ENCODE measurements around the gene HOXA6. TPM values are rescaled to one million over a fixed set of nuclear protein-coding genes. Genes with fewer than 3 reads are reported as not detected.

HOXA6 gene
- total RNA-seq, 1 experiment from 2014 or later = 3.3 TPM

- CTCF ChIA-PET = interaction anchor here (0.5 to 2.7 kb wide), 4 partner anchors 14 to 460 kb away, joined by 3 to 9 read pairs (median 3); no protein-coding TSS in a partner anchor
- H3K27me3 ChIP-seq (ENCODE audit: control insufficient read depth, insufficient read depth, low read length) = no peaks in the 10 kb centered on the region
- in situ Hi-C loops (cut with HindIII; ENCODE audit: low pct_unique_long_range_greater_than_20kb, low sequenced_read_pairs) (loop anchor here (5.0 kb wide), 1 partner anchor 285 kb away; no protein-coding TSS in a partner anchor), intact Hi-C loops (cut with micrococcal nuclease; ENCODE audit: unreplicated experiment) (no loop called here)
- peak overlapping the region; percentile 58 to 87 for H3K4me3 ChIP-seq (ENCODE audit: low read depth in 2 of 2, low read length in 2 of 2)
- H3K4me1 ChIP-seq (ENCODE audit: control insufficient read depth, insufficient read depth, low read length) = peaks cover 25% of the 10 kb centered on the region
- BruUV-seq (replicated peaks) = no TSS peak
- no peak for TF ChIP-seq POLR2AphosphoS5 (IDR thresholded peaks at IDR 0.05; ENCODE audit: low read depth, low read length)
- TF ChIP-seq, protein P1, sequence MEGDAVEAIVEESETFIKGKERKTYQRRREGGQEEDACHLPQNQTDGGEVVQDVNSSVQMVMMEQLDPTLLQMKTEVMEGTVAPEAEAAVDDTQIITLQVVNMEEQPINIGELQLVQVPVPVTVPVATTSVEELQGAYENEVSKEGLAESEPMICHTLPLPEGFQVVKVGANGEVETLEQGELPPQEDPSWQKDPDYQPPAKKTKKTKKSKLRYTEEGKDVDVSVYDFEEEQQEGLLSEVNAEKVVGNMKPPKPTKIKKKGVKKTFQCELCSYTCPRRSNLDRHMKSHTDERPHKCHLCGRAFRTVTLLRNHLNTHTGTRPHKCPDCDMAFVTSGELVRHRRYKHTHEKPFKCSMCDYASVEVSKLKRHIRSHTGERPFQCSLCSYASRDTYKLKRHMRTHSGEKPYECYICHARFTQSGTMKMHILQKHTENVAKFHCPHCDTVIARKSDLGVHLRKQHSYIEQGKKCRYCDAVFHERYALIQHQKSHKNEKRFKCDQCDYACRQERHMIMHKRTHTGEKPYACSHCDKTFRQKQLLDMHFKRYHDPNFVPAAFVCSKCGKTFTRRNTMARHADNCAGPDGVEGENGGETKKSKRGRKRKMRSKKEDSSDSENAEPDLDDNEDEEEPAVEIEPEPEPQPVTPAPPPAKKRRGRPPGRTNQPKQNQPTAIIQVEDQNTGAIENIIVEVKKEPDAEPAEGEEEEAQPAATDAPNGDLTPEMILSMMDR (IDR thresholded peaks at IDR 0.05) = peak; percentile 55
- peak overlapping the region; percentile 84 for H3K27ac ChIP-seq (ENCODE audit: low read length)
- POLR2A ChIA-PET = no interaction called here
- H3K36me3 ChIP-seq (ENCODE audit: control insufficient read depth, insufficient read depth, low read length) = no peaks in the 10 kb centered on the region
- ATAC-seq = peak; percentile 57
- DNase-seq (ENCODE audit: low read depth, low spot score) = no peak
- H3K9me3 ChIP-seq (ENCODE audit: control insufficient read depth, insufficient read depth, low read depth, low read length) = no peaks in the 10 kb centered on the region
Observed at GRCh38 chr7:27141923-27142579, 5.5 kb downstream of the HOXA6 start.

DNA sequence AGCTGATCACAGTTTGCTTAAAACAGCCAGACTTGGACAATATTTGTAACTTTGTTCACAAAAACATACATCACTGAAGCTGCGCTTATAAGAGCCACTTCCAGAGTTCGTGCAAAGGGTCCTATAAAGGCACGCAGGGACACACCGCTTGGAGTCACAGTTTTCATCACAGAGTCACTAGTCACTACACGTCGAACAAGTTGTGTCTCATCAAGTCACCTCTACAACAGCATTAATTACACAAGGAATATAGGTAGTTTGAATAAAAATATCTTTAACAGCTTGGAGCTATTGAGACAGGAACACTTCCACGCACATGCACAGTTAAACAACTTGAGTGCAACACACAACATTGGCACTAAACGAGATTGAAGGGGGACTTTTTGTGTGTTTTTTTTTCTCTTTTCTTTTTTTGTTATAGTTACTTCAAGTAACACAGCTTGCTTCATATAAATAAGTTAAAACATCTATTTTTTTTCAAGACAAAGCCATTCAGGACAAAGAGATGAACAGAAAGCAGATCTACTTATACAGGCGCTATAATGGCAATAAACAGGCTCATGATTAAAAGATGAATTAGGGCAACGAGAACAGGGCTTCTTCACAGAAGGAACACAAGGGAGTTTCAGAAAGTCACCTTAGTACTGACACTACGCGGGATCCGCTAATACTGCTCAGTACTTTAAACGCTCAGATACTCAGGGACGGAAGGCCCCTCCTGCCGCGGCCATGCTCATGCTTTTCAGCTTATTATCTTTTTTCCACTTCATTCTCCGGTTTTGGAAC, 6.2 kb downstream of the HOXA6 start:
- no peaks in the 10 kb centered on the region for H3K36me3 ChIP-seq (ENCODE audit: control insufficient read depth, insufficient read depth, low read length)

More for the DNA sequence above, 6.2 kb downstream of the HOXA6 start:
- in situ Hi-C loops (cut with HindIII; ENCODE audit: low pct_unique_long_range_greater_than_20kb, low sequenced_read_pairs) (loop anchor here (5.0 kb wide), 1 partner anchor 284 kb away; no protein-coding TSS in a partner anchor), intact Hi-C loops (cut with micrococcal nuclease; ENCODE audit: unreplicated experiment) (no loop called here)
- Histone ChIP-seq H3K27ac (ENCODE audit: low read length) (peak overlapping the region; percentile 84), H3K4me1 (ENCODE audit: control insufficient read depth, insufficient read depth, low read length) (peaks cover 32% of the 10 kb centered on the region), H3K9me3 (ENCODE audit: control insufficient read depth, insufficient read depth, low read depth, low read length) (no peaks in the 10 kb centered on the region), H3K4me3 (ENCODE audit: low read depth in 2 of 2, low read length in 2 of 2) (peak overlapping the region; percentile 58 to 87; a peak in 2 of 4 replicates), H3K27me3 (ENCODE audit: control insufficient read depth, insufficient read depth, low read length) (no peaks in the 10 kb centered on the region)
- CTCF ChIA-PET = interaction anchor here (0.5 to 2.7 kb wide), 7 partner anchors 13 to 707 kb away, joined by 3 to 9 read pairs (median 7); no protein-coding TSS in a partner anchor
- DNase-seq (ENCODE audit: low read depth, low spot score) (no peak), ATAC-seq (no peak)
- BruUV-seq (replicated peaks) = TSS peak; percentile 81
- POLR2A ChIA-PET = no interaction called here
- no peak for TF ChIP-seq TCF7L2 (IDR thresholded peaks at IDR 0.05; ENCODE audit: low read depth, low read length)
- TF ChIP-seq, protein P1 (IDR thresholded peaks at IDR 0.05) = no peak
- TF ChIP-seq SIN3A (IDR thresholded peaks at IDR 0.05; ENCODE audit: borderline replicate concordance, insufficient read depth, low read depth, low read length) = no peak
- no peak for TF ChIP-seq POLR2AphosphoS5 (IDR thresholded peaks at IDR 0.05; ENCODE audit: low read depth, low read length)
- TF ChIP-seq, protein P2, sequence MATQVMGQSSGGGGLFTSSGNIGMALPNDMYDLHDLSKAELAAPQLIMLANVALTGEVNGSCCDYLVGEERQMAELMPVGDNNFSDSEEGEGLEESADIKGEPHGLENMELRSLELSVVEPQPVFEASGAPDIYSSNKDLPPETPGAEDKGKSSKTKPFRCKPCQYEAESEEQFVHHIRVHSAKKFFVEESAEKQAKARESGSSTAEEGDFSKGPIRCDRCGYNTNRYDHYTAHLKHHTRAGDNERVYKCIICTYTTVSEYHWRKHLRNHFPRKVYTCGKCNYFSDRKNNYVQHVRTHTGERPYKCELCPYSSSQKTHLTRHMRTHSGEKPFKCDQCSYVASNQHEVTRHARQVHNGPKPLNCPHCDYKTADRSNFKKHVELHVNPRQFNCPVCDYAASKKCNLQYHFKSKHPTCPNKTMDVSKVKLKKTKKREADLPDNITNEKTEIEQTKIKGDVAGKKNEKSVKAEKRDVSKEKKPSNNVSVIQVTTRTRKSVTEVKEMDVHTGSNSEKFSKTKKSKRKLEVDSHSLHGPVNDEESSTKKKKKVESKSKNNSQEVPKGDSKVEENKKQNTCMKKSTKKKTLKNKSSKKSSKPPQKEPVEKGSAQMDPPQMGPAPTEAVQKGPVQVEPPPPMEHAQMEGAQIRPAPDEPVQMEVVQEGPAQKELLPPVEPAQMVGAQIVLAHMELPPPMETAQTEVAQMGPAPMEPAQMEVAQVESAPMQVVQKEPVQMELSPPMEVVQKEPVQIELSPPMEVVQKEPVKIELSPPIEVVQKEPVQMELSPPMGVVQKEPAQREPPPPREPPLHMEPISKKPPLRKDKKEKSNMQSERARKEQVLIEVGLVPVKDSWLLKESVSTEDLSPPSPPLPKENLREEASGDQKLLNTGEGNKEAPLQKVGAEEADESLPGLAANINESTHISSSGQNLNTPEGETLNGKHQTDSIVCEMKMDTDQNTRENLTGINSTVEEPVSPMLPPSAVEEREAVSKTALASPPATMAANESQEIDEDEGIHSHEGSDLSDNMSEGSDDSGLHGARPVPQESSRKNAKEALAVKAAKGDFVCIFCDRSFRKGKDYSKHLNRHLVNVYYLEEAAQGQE (IDR thresholded peaks at IDR 0.05; ENCODE audit: insufficient read depth in 1 of 2, low read depth in 2 of 2, low read length in 1 of 2) = no peak

Data from Panc1 (cell line).